ENCODE data around the gene VWF.

VWF gene

GRCh38 chr12:6053541-6053940, 70.9 kb downstream of the VWF start:
- Histone ChIP-seq H3K4me1 (ENCODE audit: insufficient read depth, low read length, severe bottlenecking) (no peaks in the 10 kb centered on the region), H3K27me3 (ENCODE audit: insufficient read depth, low read length) (0 out of 2 replicates have a peak, but pooled peaks cover 3% of the 10 kb centered on the region), H3F3A (ENCODE audit: insufficient read depth, low read length) (no peaks in the 10 kb centered on the region), H3K9me3 (ENCODE audit: low read length) (no peaks in the 10 kb centered on the region), H3K9me2 (ENCODE audit: low read depth, low read length) (no peaks in the 10 kb centered on the region), H3K27ac (ENCODE audit: low read depth, low read length, poor library complexity, severe bottlenecking) (no peak overlapping the region), H2AFZ (ENCODE audit: low read length) (no peak overlapping the region), H3K4me3 (ENCODE audit: low read depth, low read length, poor library complexity, severe bottlenecking) (no peak overlapping the region), H3K36me3 (ENCODE audit: insufficient read depth, low read length) (no peaks in the 10 kb centered on the region), H3K9ac (ENCODE audit: low read length) (no peak overlapping the region), H3K79me2 (ENCODE audit: insufficient read depth, low read length) (no peaks in the 10 kb centered on the region), H4K20me1 (ENCODE audit: insufficient read depth, low read length) (no peaks in the 10 kb centered on the region), H3K4me2 (ENCODE audit: low read length) (no peak overlapping the region)
- TF ChIP-seq CTCF (IDR thresholded peaks at IDR 0.05; ENCODE audit: low read length) (no peak), EZH2 (IDR thresholded peaks at IDR 0.05; ENCODE audit: borderline replicate concordance, low read length) (no peak)

- Histone ChIP-seq H3F3A (ENCODE audit: insufficient read depth, low read length) (no peaks in the 10 kb centered on the region), H3K27ac (ENCODE audit: low read depth, low read length, poor library complexity, severe bottlenecking) (no peak overlapping the region), H3K4me3 (ENCODE audit: low read depth, low read length, poor library complexity, severe bottlenecking) (no peak overlapping the region), H3K9me2 (ENCODE audit: low read depth, low read length) (no peaks in the 10 kb centered on the region), H2AFZ (ENCODE audit: low read length) (no peak overlapping the region), H3K9ac (ENCODE audit: low read length) (no peak overlapping the region), H3K27me3 (ENCODE audit: insufficient read depth, low read length) (0 out of 2 replicates have a peak, but pooled peaks cover 3% of the 10 kb centered on the region), H3K4me1 (ENCODE audit: insufficient read depth, low read length, severe bottlenecking) (no peaks in the 10 kb centered on the region), H3K9me3 (ENCODE audit: low read length) (no peaks in the 10 kb centered on the region), H3K36me3 (ENCODE audit: insufficient read depth, low read length) (no peaks in the 10 kb centered on the region), H3K4me2 (ENCODE audit: low read length) (no peak overlapping the region), H3K79me2 (ENCODE audit: insufficient read depth, low read length) (no peaks in the 10 kb centered on the region), H4K20me1 (ENCODE audit: insufficient read depth, low read length) (no peaks in the 10 kb centered on the region)
- TF ChIP-seq EZH2 (IDR thresholded peaks at IDR 0.05; ENCODE audit: borderline replicate concordance, low read length) (no peak), CTCF (IDR thresholded peaks at IDR 0.05; ENCODE audit: low read length) (no peak)
These were observed 71.5 kb downstream of the VWF start for GRCh38 chr12:6052940-6053329.

- H3K27me3 ChIP-seq (ENCODE audit: insufficient read depth, low read length): 0 out of 2 replicates have a peak, but pooled peaks cover 3% of the 10 kb centered on the region
- no peak overlapping the region for H3K4me2 ChIP-seq (ENCODE audit: low read length)
- TF ChIP-seq EZH2 (IDR thresholded peaks at IDR 0.05; ENCODE audit: borderline replicate concordance, low read length): no peak
- TF ChIP-seq CTCF (IDR thresholded peaks at IDR 0.05; ENCODE audit: low read length): no peak
- H3K9me2 ChIP-seq (ENCODE audit: low read depth, low read length): no peaks in the 10 kb centered on the region
- H3K4me3 ChIP-seq (ENCODE audit: low read depth, low read length, poor library complexity, severe bottlenecking): no peak overlapping the region
- no peak overlapping the region for H2AFZ ChIP-seq (ENCODE audit: low read length)
- no peaks in the 10 kb centered on the region for H3K9me3 ChIP-seq (ENCODE audit: low read length)
- H3K4me1 ChIP-seq (ENCODE audit: insufficient read depth, low read length, severe bottlenecking): no peaks in the 10 kb centered on the region
- H3K9ac ChIP-seq (ENCODE audit: low read length): no peak overlapping the region
- H4K20me1 ChIP-seq (ENCODE audit: insufficient read depth, low read length): no peaks in the 10 kb centered on the region
- no peaks in the 10 kb centered on the region for H3K36me3 ChIP-seq (ENCODE audit: insufficient read depth, low read length)
- no peaks in the 10 kb centered on the region for H3F3A ChIP-seq (ENCODE audit: insufficient read depth, low read length)
- no peak overlapping the region for H3K27ac ChIP-seq (ENCODE audit: low read depth, low read length, poor library complexity, severe bottlenecking)
- H3K79me2 ChIP-seq (ENCODE audit: insufficient read depth, low read length): no peaks in the 10 kb centered on the region
These were observed 72.1 kb downstream of the VWF start for GRCh38 chr12:6052206-6052939.

All from OCI-LY1 (cell line).